ENCODE data around the gene SNU13. TPM values are rescaled to one million over a fixed set of nuclear protein-coding genes. Genes with fewer than 3 reads are reported as not detected.
"Not testable (repeated sequence)": the region's sequence is repeated elsewhere in the genome, so short reads cannot be mapped to it uniquely, and the experiment has no call there.

SNU13 gene
- total and polyA plus RNA-seq, 2 of the 4 experiments (the other 2 are of a cell fraction), result 122 to 185 TPM

DNA sequence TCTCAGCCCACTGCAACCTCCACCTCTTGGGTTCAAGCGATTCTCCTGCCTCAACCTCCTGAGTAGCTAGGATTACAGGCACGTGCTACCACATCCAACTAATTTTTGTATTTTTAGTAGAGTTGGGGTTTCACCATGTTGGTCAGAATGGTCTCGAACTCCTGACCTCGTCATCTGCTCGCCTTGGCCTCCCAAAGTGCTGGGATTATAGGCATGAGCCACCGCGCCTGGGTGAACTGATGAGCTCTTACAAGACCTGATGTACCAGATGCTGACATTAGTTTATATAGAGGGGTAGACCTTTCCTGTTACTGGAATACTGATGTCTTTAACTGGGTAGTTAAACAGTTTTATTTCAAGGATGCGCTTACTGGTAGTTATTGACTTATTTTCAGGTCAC is 54.1 kb downstream of the SNU13 start:
- H2BK120ac ChIP-seq (ENCODE audit: low read depth, low read length); H3K9me3 ChIP-seq (ENCODE audit: control insufficient read depth, insufficient read depth, low read length); H3K27ac ChIP-seq (ENCODE audit: insufficient read depth, low read length); H4K5ac ChIP-seq (ENCODE audit: low read depth, low read length); H2AK9ac ChIP-seq (replicated peaks; ENCODE audit: low read depth, low read length, poor library complexity); POLR2A ChIA-PET (ENCODE audit: unreplicated experiment); intact Hi-C loops (cut with micrococcal nuclease); H2AFZ ChIP-seq (replicated peaks; ENCODE audit: low read length, poor library complexity); in situ Hi-C loops (cut with MboI; ENCODE audit: low sequenced_read_pairs); H2BK5ac ChIP-seq (ENCODE audit: low read depth, low read length, poor library complexity, severe bottlenecking); H3K4me3 ChIP-seq (ENCODE audit: insufficient read depth, low read depth, low read length); H2AK5ac ChIP-seq (ENCODE audit: low read depth, low read length); H3K9me1 ChIP-seq (ENCODE audit: insufficient read depth, low read length); H3K27me3 ChIP-seq (ENCODE audit: control insufficient read depth, insufficient read depth, low read length); H4K8ac ChIP-seq (ENCODE audit: low read depth in 2 of 2, low read length in 2 of 2); BruUV-seq (replicated peaks); dilution Hi-C loops (cut with HindIII; ENCODE audit: low sequenced_read_pairs, unreplicated experiment); H2BK15ac ChIP-seq (ENCODE audit: low read depth, low read length); H3K9ac ChIP-seq (ENCODE audit: low read depth, low read length); H3K23ac ChIP-seq (ENCODE audit: low read depth, low read length); H3K4me1 ChIP-seq (ENCODE audit: control insufficient read depth, insufficient read depth, low read length); H4K91ac ChIP-seq (ENCODE audit: insufficient read depth, low read depth, low read length); H3K14ac ChIP-seq (replicated peaks; ENCODE audit: low read depth, low read length); H3K4me2 ChIP-seq (ENCODE audit: low read depth, low read length); H3K18ac ChIP-seq (ENCODE audit: low read depth, low read length); H3K4ac ChIP-seq (ENCODE audit: low read depth, low read length); DNase-seq; ATAC-seq (ENCODE audit: low read depth); H3K56ac ChIP-seq (ENCODE audit: extremely low read depth, insufficient read depth, low read length); H2BK20ac ChIP-seq (ENCODE audit: low read depth, low read length): not testable (repeated sequence)
- WGBS, 2 experiments (ENCODE audit: extremely low coverage in 2 of 2, insufficient read length in 1 of 2), result 100% methylated on average over 2 of the region's 8 CpGs; no CpG with 5 or more reads in 1 of the 2 experiments
- CTCF ChIA-PET, result interaction anchor here (0.5 to 0.7 kb wide), 2 partner anchors 16 to 45 kb away, joined by 3 to 4 read pairs; partner anchors contain the start of gene PMM1
- peaks cover 14% of the 10 kb centered on the region for H4K20me1 ChIP-seq (ENCODE audit: insufficient read depth, low read length)
- peaks cover 31 to 46% of the 10 kb centered on the region in 2 experiments for H3K79me1 ChIP-seq (ENCODE audit: low read depth in 1 of 2, low read length in 2 of 2)
- H3K36me3 ChIP-seq (ENCODE audit: control insufficient read depth, insufficient read depth, low read length), result peaks cover 58% of the 10 kb centered on the region

DNA sequence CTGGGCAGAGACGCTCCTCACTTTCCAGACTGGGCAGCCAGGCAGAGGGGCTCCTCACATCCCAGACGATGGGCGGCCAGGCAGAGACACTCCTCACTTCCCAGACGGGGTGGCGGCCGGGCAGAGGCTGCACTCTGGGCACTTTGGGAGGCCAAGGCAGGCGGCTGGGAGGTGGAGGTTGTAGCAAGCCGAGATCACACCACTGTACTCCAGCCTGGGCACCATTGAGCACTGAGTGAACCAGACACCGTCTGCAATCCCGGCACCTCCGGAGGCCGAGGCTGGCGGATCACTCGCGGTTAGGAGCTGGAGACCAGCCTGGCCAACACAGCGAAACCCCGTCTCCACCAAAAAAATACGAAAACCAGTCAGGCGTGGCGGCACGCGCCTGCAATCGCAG is 57.1 kb downstream of the SNU13 start:
- H3K14ac ChIP-seq (replicated peaks; ENCODE audit: low read depth, low read length); BruUV-seq (replicated peaks); CTCF ChIA-PET: not testable (repeated sequence)

More for the DNA sequence above, 57.1 kb downstream of the SNU13 start:
- H2BK5ac ChIP-seq (ENCODE audit: low read depth, low read length, poor library complexity, severe bottlenecking); H2BK15ac ChIP-seq (ENCODE audit: low read depth, low read length); H3K9me3 ChIP-seq (ENCODE audit: control insufficient read depth, insufficient read depth, low read length); H3K9me1 ChIP-seq (ENCODE audit: insufficient read depth, low read length); H3K23ac ChIP-seq (ENCODE audit: low read depth, low read length); H3K4me3 ChIP-seq (ENCODE audit: insufficient read depth, low read depth, low read length); H3K4ac ChIP-seq (ENCODE audit: low read depth, low read length); H2AFZ ChIP-seq (replicated peaks; ENCODE audit: low read length, poor library complexity); H2AK9ac ChIP-seq (replicated peaks; ENCODE audit: low read depth, low read length, poor library complexity); H2BK120ac ChIP-seq (ENCODE audit: low read depth, low read length); POLR2A ChIA-PET (ENCODE audit: unreplicated experiment); H2AK5ac ChIP-seq (ENCODE audit: low read depth, low read length); H3K27ac ChIP-seq (ENCODE audit: insufficient read depth, low read length); in situ Hi-C loops (cut with MboI; ENCODE audit: low sequenced_read_pairs); H4K91ac ChIP-seq (ENCODE audit: insufficient read depth, low read depth, low read length); intact Hi-C loops (cut with micrococcal nuclease); ATAC-seq (ENCODE audit: low read depth); H3K18ac ChIP-seq (ENCODE audit: low read depth, low read length); H3K4me1 ChIP-seq (ENCODE audit: control insufficient read depth, insufficient read depth, low read length); DNase-seq; H2BK20ac ChIP-seq (ENCODE audit: low read depth, low read length); dilution Hi-C loops (cut with HindIII; ENCODE audit: low sequenced_read_pairs, unreplicated experiment); H3K9ac ChIP-seq (ENCODE audit: low read depth, low read length); H3K27me3 ChIP-seq (ENCODE audit: control insufficient read depth, insufficient read depth, low read length); H3K4me2 ChIP-seq (ENCODE audit: low read depth, low read length); H3K56ac ChIP-seq (ENCODE audit: extremely low read depth, insufficient read depth, low read length); H4K8ac ChIP-seq (ENCODE audit: low read depth in 2 of 2, low read length in 2 of 2); H4K5ac ChIP-seq (ENCODE audit: low read depth, low read length): not testable (repeated sequence)
- WGBS, 2 experiments (ENCODE audit: extremely low coverage in 2 of 2, insufficient read length in 1 of 2), result 100% methylated on average over 1 of the region's 23 CpGs; no CpG with 5 or more reads in 1 of the 2 experiments
- peaks cover 46% of the 10 kb centered on the region for H3K36me3 ChIP-seq (ENCODE audit: control insufficient read depth, insufficient read depth, low read length)
- H4K20me1 ChIP-seq (ENCODE audit: insufficient read depth, low read length), result peaks cover 22% of the 10 kb centered on the region
- peaks cover 21 to 39% of the 10 kb centered on the region in 2 experiments for H3K79me1 ChIP-seq (ENCODE audit: low read depth in 1 of 2, low read length in 2 of 2)

Measured in IMR-90 (cell line).